Kidney tubule cell (primary cell): ENCODE measurements around the gene THRB.
A peak's percentile ranks its signal among the peaks of the same experiment; 100 is the strongest.

Source experiments
- DNase-seq: peaks from one replicate; pipeline ENCODE4 v3.0.0-alpha.2; 2018; ENCODE audit warnings: low spot score

The THRB gene

DNA sequence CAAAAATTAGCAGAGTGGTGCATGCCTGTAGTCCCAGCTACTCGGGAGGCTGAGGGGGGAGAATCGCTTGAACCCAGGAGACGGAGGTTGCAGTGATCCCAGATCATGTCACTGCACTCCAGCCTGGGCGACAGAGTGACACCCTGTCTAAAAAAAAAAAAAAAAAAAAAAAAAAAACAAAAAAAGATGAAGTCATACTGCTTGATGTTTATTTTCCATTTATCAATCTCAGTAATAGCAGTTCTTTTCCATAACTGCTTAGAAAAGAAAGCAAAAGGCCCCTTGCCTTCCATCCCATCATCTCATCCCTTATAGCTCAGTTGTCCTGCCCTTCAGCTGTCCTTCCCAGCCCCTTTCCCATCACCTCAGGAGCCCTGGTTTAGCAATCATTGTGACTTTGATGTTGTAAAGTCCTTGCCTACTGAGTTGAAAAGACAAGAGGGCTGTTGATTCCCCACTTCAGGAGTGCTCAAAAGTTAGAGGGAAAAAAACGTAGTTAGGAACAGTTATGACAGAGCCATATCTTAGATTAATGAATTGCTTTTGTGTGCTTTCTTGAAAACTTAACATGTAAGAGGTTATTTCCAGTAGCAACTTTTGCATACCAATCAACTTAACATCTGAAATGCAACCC, 18.0 kb upstream of the THRB start:
- no peak for DNase-seq

DNA sequence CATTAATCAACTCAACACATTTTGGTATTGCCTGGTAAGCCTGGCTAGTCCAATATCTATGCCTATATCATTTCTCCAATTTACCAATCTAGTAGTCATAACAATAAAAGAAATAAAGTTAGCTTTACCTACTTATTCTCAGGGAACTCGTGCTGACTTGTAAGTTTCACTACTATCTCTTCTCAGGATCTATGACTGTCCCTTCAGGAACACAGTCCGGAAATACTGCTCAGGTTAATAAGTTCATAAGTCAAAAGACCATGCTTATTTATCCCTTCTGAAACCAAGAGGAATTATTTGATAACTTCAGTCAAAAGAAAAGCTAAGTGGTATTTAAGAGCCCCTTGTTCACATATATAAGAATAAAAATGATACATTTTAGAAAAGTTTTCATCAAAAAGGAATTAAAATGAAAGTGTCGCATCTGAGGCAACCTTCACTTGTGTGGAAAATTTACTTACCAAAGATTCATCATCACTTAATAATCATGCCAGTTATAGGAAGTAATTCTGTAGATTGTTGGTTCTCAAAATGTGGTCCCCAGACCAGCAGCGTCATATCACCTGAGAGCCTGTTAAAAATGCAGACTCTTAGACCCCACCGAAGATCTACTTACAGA, 15.5 kb upstream of the THRB start:
- no peak for DNase-seq

DNA sequence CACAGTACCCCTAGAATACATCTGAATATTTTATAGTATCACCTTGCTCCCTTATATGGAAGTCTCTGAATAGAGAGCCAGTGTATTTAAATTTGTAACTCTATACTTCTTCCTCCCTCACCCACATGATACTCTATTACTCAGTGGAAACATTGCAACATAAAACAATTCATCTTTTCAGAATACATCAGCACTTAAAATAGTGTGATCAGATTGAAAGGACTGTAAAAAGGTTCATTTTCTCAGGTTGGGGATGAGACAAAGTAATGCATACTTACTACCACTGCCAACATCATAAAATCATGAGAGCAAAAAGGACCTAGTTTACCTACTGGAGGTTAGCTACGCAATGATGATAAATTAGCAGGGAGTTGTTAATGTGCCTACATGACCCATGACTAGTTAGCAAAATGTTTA, 13.8 kb upstream of the THRB start:
- no peak for DNase-seq

GRCh38 chr3:24507776-24508422, 13.2 kb upstream of the THRB start:
- no peak for DNase-seq

GRCh38 chr3:24506966-24507775, 12.5 kb upstream of the THRB start:
- no peak for DNase-seq

DNA sequence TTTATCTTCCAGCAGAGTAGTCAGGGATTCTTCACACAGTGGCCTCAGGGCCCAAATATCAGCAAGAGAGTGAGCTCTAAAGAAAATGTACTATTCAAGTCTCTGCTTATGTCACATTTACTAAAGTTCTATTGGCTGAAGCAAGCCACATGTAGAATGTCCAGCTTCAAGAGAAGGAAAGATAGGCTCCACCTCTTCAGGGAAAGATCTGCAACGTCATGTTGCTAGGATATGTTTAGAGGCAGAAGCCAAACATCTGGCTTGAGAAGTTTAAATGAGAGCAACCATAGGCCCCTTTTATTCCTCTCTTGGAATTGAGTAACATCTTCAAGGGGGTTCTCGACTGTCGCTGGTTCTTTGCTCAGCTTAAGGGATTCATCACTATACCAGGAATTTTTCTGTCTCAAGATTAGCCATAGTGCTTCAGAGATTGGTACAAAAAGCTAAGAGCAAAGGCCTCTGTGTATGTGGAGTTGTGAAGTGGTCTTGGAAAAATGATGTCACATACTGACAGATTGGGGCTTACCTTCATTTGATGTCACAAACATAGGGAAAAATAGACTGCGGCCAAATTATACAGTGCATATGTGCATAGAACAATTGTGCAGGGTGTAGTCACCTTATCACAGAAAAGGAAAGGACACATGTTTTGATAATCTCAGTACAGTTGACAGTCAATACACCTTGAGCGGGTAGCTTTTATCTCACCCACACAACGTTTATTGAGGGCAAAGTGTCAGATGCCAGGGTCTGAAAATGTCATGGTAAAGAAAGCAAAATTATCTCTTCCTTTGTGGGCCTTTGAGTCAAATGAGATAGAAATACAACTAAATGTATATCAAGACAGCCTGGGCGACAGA, 11.3 kb upstream of the THRB start:
- DNase-seq: no peak

- DNase-seq: no peak
These were observed 10.1 kb upstream of the THRB start for GRCh38 chr3:24504772-24505171.

DNA sequence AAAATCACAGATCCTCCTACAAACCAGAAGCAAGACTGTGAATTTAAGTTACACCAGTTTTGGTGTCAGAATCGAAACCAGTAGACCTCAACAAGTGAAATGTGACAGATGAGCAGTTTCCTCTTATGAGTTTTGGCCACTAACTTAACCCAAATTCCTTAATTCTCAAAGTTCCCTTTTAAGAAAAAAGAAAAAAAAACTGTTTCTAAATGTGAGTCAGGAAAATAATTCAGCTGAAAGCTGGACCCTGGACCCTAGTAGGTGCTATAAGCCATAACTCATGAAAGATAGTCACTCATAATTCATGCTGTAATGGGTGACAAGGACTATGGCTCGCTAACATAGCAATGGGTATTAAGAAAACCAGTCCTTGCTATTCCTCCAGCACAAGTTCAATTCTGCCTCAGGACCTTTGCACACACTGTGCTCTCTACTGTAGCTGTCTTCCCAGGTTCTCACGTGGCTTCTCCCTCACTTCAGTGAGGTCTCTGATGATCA, 9.0 kb upstream of the THRB start:
- DNase-seq: no peak

GRCh38 chr3:24502690-24503089, 8.0 kb upstream of the THRB start:
- peak; percentile 82 for DNase-seq

DNA sequence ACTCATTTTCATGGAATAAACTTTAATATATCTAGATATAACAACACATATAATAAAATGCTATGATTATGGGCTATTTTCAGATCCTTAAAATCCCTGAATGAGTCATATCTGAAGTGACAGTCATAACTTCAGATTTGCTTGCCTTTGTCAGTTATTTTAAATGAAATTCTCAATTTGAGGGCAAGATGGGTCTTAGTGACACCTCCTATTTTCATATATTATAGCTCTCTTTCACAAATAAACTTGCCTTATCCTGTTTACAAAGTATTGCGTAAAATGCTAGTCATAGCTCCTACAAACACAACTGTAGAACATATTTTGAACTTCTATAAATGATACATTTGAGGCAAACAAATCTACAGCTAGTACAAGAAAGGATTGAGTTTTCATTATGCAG, 6.2 kb upstream of the THRB start:
- DNase-seq: no peak

DNA sequence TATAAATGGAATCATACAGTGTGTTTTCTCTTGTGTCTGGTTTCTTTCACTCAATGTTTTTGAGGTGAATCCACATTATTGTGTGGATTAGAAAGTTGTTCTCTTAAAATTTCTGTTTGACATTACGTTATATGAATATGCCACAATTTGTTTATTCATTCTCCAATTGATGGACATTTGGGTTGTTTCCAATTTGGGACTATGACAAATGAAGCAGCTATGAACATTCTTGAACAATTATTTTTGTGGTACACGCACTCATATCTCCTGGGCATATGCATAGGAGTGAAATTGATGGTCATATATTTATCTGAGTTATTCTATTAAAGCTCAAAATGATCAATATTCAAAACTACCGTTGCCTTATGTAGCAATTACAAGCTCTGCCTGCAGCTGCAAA, 5.3 kb upstream of the THRB start:
- DNase-seq: no peak

DNA sequence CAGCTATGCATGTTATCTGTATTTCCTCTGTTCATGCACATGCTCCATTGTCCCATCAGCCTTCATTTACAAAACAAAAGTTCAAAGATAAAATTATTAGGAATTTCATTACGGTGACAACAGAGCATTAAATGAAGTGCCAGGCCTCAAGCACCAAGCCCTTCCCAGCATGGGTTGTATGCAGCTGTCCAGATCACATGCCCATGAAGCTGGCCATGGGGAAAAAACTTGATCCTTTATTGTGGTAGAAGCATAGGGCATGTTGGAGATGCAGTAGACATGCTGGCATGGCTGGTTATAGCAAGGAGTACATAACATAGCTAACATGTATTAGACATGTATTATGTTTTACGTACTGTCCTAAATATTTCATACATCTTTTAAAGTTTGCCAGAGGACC, 4.1 kb upstream of the THRB start:
- no peak for DNase-seq

- DNase-seq: no peak
These were observed 3.7 kb upstream of the THRB start for GRCh38 chr3:24498391-24498790.

- no peak for DNase-seq
These were observed 3.3 kb upstream of the THRB start for GRCh38 chr3:24497942-24498341.

DNA sequence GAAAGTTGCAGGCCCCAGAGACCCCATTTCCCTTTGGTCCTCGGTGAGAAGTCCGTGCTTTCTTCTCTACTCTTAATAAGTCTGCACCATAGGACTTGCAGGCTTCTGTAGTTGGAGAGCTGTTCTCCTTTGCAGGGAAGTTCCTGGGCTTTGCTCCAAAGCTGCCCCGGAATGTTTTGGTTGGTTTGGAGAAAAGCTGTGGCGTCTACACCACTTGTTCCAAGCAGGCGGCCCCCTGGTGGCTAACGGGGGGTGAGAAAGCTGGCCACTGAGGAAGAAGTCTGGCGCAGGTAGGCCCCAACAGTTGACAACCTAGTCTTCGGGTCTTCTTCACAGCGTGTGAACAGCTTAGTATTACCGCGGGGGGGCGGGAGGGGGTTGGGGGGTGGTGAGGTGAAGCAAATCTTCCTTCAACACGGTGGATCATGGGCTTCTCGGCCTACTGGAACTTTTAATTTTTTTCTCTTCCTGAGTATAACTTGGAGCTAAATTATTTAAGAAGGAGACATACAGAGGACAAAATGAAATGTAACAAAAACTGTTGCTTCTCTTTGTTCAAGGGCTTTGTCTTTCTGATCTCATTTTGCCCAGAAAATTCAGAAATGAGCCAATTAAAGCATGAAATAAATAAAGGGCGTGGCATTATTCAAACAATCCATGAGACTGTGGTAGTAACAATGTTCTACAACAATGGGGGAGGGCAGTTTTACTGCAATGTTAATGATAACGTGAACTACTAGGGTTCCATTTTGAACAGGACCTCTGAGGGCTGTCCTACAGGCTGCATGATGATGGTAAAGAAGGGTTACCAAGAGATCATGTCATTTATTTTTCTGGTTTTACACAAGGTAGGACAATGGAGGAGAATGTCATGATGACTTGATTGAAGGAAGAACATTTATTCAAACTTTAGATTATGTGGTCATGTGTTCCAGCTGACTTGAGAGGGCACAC, 2.2 kb upstream of the THRB start:
- DNase-seq: peak; percentile 86

GRCh38 chr3:24495326-24495994, 810 bp upstream of the THRB start:
- peak; percentile 81 for DNase-seq

- DNase-seq: peak; percentile 70
These were observed 668 bp downstream of the THRB start for GRCh38 chr3:24493746-24494617.

DNA sequence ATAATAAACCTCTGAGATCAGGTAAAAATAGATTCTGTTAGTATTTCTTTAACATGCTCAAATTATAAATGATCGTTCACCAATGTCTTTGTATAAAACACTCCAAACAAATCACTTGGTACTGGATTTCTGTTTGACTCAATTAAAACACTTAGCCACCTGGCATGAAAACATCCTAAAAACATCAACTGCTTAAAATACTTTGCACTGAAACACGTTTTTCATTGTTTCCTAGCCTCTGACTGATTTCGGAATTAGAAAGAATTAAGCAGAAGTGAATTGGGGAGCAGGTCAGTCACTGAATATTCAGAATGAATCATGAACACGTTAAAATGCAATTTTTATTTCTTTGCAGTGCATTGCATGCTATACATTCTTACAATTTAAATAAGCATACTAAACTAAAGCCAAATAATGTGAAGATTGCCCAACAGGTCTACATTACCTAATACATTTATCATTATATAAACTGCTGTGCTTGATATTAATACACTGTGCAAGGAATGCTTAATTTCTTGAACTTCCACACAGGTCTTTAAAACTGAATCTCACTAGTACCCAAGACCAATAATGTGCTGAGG, 1.6 kb downstream of the THRB start:
- no peak for DNase-seq

- no peak for DNase-seq
These were observed 4.5 kb downstream of the THRB start for GRCh38 chr3:24490151-24490550.
